ENCODE data around the gene PLCG1.
"Not testable (repeated sequence)": the region's sequence is repeated elsewhere in the genome, so short reads cannot be mapped to it uniquely, and the experiment has no call there.

PLCG1 gene

DNA sequence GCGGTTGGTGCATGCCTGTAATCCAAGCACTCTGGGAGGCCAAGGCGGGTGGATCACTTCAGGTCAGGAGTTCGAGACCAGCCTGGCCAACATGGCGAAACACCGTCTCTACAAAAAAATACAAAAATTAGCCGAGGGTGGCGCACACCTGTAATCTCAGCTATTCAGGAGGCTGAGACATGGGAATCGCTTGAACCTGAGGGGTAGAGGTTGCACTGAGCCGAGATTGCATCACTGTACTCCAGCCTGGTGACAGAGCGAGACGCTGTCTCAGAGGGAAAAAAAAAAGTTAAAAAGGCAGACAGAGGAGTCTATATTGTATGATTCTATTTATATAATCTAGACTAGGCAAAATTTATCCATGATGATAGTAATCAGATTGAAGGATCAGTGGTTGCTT, 27.3 kb upstream of the PLCG1 start:
- Histone ChIP-seq H3K9me3 (ENCODE audit: control insufficient read depth, low read length) (no peaks in the 10 kb centered on the region), H3K27ac (ENCODE audit: low read depth, low read length, severe bottlenecking) (no peak overlapping the region), H3K4me1 (ENCODE audit: control insufficient read depth, insufficient read depth, low read length, poor library complexity, severe bottlenecking) (no peaks in the 10 kb centered on the region), H3K4me3 (ENCODE audit: extremely low read depth, insufficient read depth, low read length, poor library complexity, severe bottlenecking) (no peak overlapping the region), H3K36me3 (ENCODE audit: control insufficient read depth, insufficient read depth, low read length) (peaks cover 72% of the 10 kb centered on the region)
- 91 to 92% methylated on average over 8 to 9 of the region's 11 CpGs for whole genome bisulfite sequencing, 2 experiments (ENCODE audit: insufficient coverage in 2 of 2)

DNA sequence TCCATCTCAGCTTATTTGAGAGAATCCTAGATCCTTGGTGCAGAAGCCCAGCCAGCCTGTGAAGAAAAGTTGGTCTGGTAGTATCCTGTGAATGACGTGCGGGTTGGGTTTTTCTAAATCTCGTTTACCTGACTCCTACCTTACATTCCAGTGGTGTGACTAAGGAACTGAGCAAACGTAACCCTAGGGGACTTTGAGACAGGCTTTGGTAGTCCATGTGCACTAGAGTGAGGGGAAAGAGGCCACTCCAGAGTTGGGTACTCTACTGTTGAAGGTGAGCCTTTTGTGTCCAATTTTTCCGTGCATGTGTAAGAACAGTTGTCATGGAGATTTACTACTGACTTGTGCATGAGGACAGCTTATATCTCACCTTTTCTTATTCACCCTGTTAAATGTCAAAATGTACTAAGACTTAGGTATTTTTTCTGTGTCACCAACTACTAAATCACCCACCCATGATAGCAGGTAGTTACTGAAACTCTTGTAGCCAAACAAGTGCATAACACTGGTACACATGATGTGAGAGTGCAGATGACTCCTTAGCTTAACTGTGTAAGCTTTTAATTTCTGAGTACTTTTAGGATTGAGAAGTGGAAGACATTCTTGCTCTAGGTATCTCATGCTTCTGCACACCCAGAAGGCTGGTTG, 26.3 kb upstream of the PLCG1 start:
- H3K36me3 ChIP-seq (ENCODE audit: control insufficient read depth, insufficient read depth, low read length), result peaks cover 82% of the 10 kb centered on the region
- no peak overlapping the region for H3K27ac ChIP-seq (ENCODE audit: low read depth, low read length, severe bottlenecking)

DNA sequence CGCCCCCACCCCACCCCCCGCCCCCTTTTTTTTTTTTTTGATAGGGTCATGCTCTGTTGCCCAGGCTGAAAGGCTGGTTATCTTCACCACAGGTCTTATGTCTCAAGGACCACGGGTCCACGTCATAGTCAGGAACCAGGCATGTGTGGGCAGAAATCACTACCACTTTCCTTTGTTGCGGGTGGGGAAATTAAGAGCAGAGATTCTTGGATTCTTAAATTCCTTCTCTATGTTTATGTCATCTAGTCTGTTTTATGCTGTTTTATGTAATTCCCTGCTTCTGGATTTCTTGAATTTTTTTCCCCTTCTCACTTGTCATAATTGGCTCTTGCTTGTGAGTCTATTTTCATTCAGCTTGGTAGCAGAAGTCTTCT, 25.8 kb upstream of the PLCG1 start:
- Histone ChIP-seq H3K36me3 (ENCODE audit: control insufficient read depth, insufficient read depth, low read length) (peaks cover 86% of the 10 kb centered on the region), H3K9me3 (ENCODE audit: control insufficient read depth, low read length) (no peaks in the 10 kb centered on the region), H3K27ac (ENCODE audit: low read depth, low read length, severe bottlenecking) (no peak overlapping the region), H3K4me3 (ENCODE audit: extremely low read depth, insufficient read depth, low read length, poor library complexity, severe bottlenecking) (no peak overlapping the region), H3K4me1 (ENCODE audit: control insufficient read depth, insufficient read depth, low read length, poor library complexity, severe bottlenecking) (no peaks in the 10 kb centered on the region)
- WGBS, 2 experiments (ENCODE audit: insufficient coverage in 2 of 2), result 100% methylated on average over 1 to 2 of the region's 5 CpGs

More for the DNA sequence above, 26.3 kb upstream of the PLCG1 start:
- Histone ChIP-seq H3K4me1 (ENCODE audit: control insufficient read depth, insufficient read depth, low read length, poor library complexity, severe bottlenecking) (no peaks in the 10 kb centered on the region), H3K4me3 (ENCODE audit: extremely low read depth, insufficient read depth, low read length, poor library complexity, severe bottlenecking) (no peak overlapping the region), H3K9me3 (ENCODE audit: control insufficient read depth, low read length) (no peaks in the 10 kb centered on the region)
- WGBS, 2 experiments (ENCODE audit: insufficient coverage in 2 of 2), result 78% methylated on average over 1 of the region's 5 CpGs; no CpG with 5 or more reads in 1 of the 2 experiments

DNA sequence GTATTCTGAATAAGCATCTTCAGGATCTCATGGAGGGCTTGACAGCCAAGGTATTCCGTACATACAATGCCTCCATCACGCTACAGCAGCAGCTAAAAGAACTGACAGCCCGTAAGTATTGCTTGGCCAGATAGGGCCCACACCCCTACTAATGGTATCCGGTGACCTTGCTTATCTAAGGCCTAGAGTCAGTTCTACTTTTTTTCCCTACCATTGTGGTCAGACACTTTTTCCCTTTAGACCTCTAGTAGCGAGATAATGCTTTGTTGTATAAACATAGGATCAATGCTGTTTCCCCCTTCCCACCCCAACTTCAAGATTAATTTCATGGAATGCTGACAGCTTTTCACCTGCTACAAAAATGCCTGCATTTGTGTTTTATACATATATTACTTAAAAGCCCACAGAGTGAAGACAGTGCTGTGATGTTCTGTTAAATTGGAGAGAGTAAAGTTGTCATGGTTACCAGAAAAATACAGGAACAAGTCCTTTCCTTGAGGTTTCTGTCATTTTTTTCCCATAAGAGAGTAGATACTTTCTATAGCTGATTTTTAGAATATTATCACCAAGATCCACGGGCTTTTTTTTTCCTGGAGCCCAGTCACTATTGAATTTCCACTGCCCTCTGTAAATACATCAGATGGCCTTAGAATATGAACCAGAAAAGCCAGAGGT, 20.9 kb upstream of the PLCG1 start:
- WGBS, 2 experiments (ENCODE audit: insufficient coverage in 2 of 2), result 98 to 100% methylated on average over 4 of the region's 6 CpGs
- H3K36me3 ChIP-seq (ENCODE audit: control insufficient read depth, insufficient read depth, low read length), result peaks cover 98% of the 10 kb centered on the region
- H3K4me1 ChIP-seq (ENCODE audit: control insufficient read depth, insufficient read depth, low read length, poor library complexity, severe bottlenecking), result no peaks in the 10 kb centered on the region
- H3K9me3 ChIP-seq (ENCODE audit: control insufficient read depth, low read length), result no peaks in the 10 kb centered on the region
- H3K27ac ChIP-seq (ENCODE audit: low read depth, low read length, severe bottlenecking), result no peak overlapping the region
- no peak overlapping the region for H3K4me3 ChIP-seq (ENCODE audit: extremely low read depth, insufficient read depth, low read length, poor library complexity, severe bottlenecking)

DNA sequence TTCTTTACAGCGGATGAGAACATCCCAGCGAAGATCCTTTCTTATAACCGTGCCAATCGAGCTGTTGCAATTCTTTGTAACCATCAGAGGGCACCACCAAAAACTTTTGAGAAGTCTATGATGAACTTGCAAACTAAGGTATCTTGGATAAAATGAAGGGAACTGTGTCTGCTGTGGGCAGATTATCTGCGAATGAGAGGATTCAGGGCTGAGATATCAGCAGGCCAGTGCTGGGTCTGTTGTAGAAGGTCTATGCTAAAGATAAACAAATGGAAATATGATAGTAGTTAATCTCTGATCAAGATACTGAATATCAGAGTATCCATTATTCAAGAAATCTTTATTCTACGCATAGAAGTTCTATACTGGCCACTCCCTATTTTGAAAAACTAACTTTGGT, 19.2 kb upstream of the PLCG1 start:
- peaks cover 98% of the 10 kb centered on the region for H3K36me3 ChIP-seq (ENCODE audit: control insufficient read depth, insufficient read depth, low read length)
- H3K9me3 ChIP-seq (ENCODE audit: control insufficient read depth, low read length); H3K4me1 ChIP-seq (ENCODE audit: control insufficient read depth, insufficient read depth, low read length, poor library complexity, severe bottlenecking); H3K4me3 ChIP-seq (ENCODE audit: extremely low read depth, insufficient read depth, low read length, poor library complexity, severe bottlenecking); H3K27ac ChIP-seq (ENCODE audit: low read depth, low read length, severe bottlenecking): not testable (repeated sequence)
- 100% methylated on average over 4 of the region's 6 CpGs; no CpG with 5 or more reads in 1 of the 2 experiments for WGBS, 2 experiments (ENCODE audit: insufficient coverage in 2 of 2)

DNA sequence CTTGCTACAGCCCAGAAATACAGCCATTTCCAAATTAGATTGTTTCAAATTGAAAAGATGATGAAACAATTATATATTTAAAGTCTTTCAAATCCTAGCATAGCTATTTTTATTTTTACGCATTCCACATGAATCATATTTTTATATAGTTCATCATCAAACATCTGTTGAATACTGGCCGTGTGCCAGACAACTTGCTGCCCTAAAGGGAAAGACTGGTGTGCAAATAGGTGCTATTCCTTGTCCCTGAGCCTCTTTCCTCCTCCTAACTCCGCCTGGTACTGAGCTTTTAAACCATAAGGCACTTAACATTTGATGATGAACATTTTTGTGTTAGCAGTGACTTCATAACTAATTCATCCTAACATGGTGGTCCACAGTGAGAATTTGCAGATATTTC, 18.7 kb upstream of the PLCG1 start:
- H3K4me1 ChIP-seq (ENCODE audit: control insufficient read depth, insufficient read depth, low read length, poor library complexity, severe bottlenecking), result no peaks in the 10 kb centered on the region
- WGBS, 2 experiments (ENCODE audit: insufficient coverage in 2 of 2), result no CpG with 5 or more reads among the region's 3 CpGs
- H3K27ac ChIP-seq (ENCODE audit: low read depth, low read length, severe bottlenecking), result no peak overlapping the region
- H3K9me3 ChIP-seq (ENCODE audit: control insufficient read depth, low read length), result no peaks in the 10 kb centered on the region
- peaks cover 98% of the 10 kb centered on the region for H3K36me3 ChIP-seq (ENCODE audit: control insufficient read depth, insufficient read depth, low read length)
- no peak overlapping the region for H3K4me3 ChIP-seq (ENCODE audit: extremely low read depth, insufficient read depth, low read length, poor library complexity, severe bottlenecking)

DNA sequence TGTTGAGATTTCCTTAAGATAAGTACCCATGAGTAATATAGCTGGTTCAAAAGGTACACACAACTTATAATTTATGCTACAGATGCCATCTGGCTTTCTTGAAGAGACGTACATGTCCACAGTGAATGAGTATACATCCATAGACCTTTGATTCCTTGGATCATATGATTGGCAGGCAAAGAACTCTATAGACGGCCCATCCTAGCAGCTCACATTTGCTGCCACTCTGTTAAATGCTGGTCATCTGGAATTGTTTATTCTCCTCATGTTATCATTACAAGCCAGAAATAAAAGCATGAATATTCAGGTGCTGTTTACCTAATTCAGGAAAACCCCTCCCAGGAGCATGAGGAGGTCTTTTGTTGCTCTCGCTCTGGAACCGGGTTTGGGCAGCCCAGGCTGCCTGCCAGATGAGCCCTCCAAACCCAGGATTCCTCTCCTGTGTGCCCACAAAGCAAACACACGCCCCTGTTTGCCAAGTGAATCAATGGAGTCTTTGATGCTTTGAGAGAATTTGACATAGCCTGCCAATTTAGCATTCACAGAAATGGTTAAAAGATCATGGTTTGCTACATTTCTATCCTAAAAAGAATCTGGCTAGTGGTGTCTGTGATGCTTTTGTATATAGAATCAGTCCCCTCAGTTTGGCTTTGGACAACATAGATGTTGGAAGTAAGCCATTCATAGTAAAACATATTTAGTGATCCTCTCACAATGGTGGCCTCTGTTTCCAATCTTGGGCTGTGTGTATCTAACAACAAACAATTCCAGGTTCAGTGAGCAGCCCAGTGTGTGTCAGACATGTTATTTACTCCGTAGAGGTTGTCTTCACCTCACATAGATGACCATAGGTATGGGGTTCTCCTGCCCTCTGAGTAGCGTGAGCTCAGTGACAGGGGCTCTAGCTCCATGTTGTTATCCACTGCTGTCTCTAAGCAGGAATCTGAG, 17.5 kb upstream of the PLCG1 start:
- Histone ChIP-seq H3K4me1 (ENCODE audit: control insufficient read depth, insufficient read depth, low read length, poor library complexity, severe bottlenecking) (no peaks in the 10 kb centered on the region), H3K27ac (ENCODE audit: low read depth, low read length, severe bottlenecking) (no peak overlapping the region), H3K4me3 (ENCODE audit: extremely low read depth, insufficient read depth, low read length, poor library complexity, severe bottlenecking) (no peak overlapping the region), H3K36me3 (ENCODE audit: control insufficient read depth, insufficient read depth, low read length) (peaks cover 98% of the 10 kb centered on the region), H3K9me3 (ENCODE audit: control insufficient read depth, low read length) (no peaks in the 10 kb centered on the region)
- 95 to 98% methylated on average over 5 of the region's 7 CpGs for WGBS, 2 experiments (ENCODE audit: insufficient coverage in 2 of 2)

DNA sequence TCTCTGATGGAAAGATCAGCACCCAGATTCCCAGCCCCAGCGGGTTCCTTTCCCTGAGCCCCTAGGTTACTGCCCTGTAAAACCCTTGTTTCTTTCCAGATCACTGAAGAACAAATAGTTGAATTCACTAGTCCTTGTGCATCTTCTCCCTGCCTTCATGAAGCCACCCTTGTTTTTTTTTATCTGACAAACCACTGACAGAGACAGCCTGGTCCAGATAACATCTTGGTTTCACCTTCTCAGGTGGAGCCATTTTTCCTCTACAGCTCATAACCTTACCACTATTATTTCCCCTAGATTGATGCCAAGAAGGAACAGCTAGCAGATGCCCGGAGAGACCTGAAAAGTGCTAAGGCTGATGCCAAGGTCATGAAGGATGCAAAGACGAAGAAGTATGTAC, 15.9 kb upstream of the PLCG1 start:
- Histone ChIP-seq H3K9me3 (ENCODE audit: control insufficient read depth, low read length) (no peaks in the 10 kb centered on the region), H3K27ac (ENCODE audit: low read depth, low read length, severe bottlenecking) (no peak overlapping the region), H3K4me3 (ENCODE audit: extremely low read depth, insufficient read depth, low read length, poor library complexity, severe bottlenecking) (no peak overlapping the region), H3K36me3 (ENCODE audit: control insufficient read depth, insufficient read depth, low read length) (peaks cover 99% of the 10 kb centered on the region), H3K4me1 (ENCODE audit: control insufficient read depth, insufficient read depth, low read length, poor library complexity, severe bottlenecking) (no peaks in the 10 kb centered on the region)
- 93 to 95% methylated on average over 3 of the region's 3 CpGs for WGBS, 2 experiments (ENCODE audit: insufficient coverage in 2 of 2)

DNA sequence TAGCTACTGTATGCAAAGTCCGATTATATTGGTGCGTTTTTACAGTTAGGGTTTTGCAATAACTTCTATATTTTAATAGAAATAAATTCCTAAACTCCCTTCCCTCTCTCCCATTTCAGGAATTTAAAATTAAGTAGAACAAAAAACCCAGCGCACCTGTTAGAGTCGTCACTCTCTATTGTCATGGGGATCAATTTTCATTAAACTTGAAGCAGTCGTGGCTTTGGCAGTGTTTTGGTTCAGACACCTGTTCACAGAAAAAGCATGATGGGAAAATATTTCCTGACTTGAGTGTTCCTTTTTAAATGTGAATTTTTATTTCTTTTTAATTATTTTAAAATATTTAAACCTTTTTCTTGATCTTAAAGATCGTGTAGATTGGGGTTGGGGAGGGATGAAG, 13.7 kb upstream of the PLCG1 start:
- H3K27ac ChIP-seq (ENCODE audit: low read depth, low read length, severe bottlenecking), result no peak overlapping the region
- H3K4me3 ChIP-seq (ENCODE audit: extremely low read depth, insufficient read depth, low read length, poor library complexity, severe bottlenecking), result no peak overlapping the region
- H3K4me1 ChIP-seq (ENCODE audit: control insufficient read depth, insufficient read depth, low read length, poor library complexity, severe bottlenecking), result no peaks in the 10 kb centered on the region
- 94 to 100% methylated on average over 3 of the region's 6 CpGs for WGBS, 2 experiments (ENCODE audit: insufficient coverage in 2 of 2)
- no peaks in the 10 kb centered on the region for H3K9me3 ChIP-seq (ENCODE audit: control insufficient read depth, low read length)
- H3K36me3 ChIP-seq (ENCODE audit: control insufficient read depth, insufficient read depth, low read length), result peaks cover 92% of the 10 kb centered on the region

DNA sequence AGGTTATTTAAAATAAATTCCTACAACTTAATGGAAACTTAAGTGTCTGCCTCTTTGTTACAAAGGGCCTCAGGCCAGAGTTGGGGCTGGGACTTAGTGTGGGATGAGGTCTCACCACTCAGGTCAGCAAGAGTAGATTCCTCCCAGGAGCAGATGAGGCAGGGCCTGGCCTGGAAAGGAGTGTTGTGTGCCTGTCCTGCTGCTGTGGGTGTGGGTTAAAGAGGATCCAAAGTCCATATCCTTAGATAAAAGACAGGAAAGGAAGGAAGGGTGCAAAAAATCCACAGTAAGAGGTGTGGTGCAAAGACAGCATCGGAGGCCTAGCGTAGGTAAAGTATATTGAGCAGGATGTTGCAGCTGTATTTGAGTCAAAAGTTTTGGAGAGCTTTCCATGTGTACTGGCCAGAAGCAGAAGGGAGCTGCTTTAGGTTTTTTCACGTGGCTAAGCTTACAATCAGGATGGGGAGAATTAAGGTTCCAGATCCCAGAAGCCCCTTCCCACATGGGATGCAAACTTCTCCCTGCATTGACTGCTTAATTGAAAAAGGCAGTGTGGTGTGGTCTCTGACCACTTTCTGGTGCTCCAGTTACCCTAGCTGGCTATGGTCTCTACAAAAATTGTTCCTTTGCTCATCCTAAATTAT, 12.8 kb upstream of the PLCG1 start:
- H3K36me3 ChIP-seq (ENCODE audit: control insufficient read depth, insufficient read depth, low read length), result peaks cover 83% of the 10 kb centered on the region
- 96 to 100% methylated on average over 2 to 3 of the region's 3 CpGs for WGBS, 2 experiments (ENCODE audit: insufficient coverage in 2 of 2)

More for the DNA sequence above, 12.8 kb upstream of the PLCG1 start:
- Histone ChIP-seq H3K27ac (ENCODE audit: low read depth, low read length, severe bottlenecking) (no peak overlapping the region), H3K9me3 (ENCODE audit: control insufficient read depth, low read length) (no peaks in the 10 kb centered on the region), H3K4me3 (ENCODE audit: extremely low read depth, insufficient read depth, low read length, poor library complexity, severe bottlenecking) (no peak overlapping the region), H3K4me1 (ENCODE audit: control insufficient read depth, insufficient read depth, low read length, poor library complexity, severe bottlenecking) (no peaks in the 10 kb centered on the region)
